H1 (cell line): Measurements from ENCODE around the gene TGFBR1. TPM values are rescaled to one million over a fixed set of nuclear protein-coding genes. Genes with fewer than 3 reads are reported as not detected.

Source experiments
- CTCF ChIA-PET: fragments of 300-600 bp; sonication (Branson Sonifier 250); formaldehyde crosslinking; loops from one replicate; lab custom pipeline; 2021; ENCODE audit not compliant: partially characterized antibody; lab: Charles Lee
- POLR2A ChIA-PET: fragments of 300-600 bp; sonication (Branson Sonifier 250); formaldehyde crosslinking; loops from one replicate; lab custom pipeline; 2021; ENCODE audit warnings: inconsistent platforms; ENCODE audit not compliant: partially characterized antibody; lab: Charles Lee
- DNase-seq, 2 experiments: peaks; one replicate each; pipeline versions ENCODE4 v3.0.0 to v3.0.0-alpha.2; 2010 to 2022; ENCODE audit warnings: low spot score in 2 of 2, low read depth in 1 of 2, mixed read lengths in 1 of 2
- FAIRE-seq: peaks from 2 replicates; lab custom pipeline; 2011; peaks lifted over from hg19 to GRCh38; lab: Jason Lieb, UNC
- H2AFZ ChIP-seq: 2 replicates; pipeline ENCODE4 v1.8.1; 2012; ENCODE audit warnings: low read length, inconsistent platforms
- H2AK5ac ChIP-seq: 2 replicates; pipeline ENCODE4 v1.6.1; 2013; ENCODE audit warnings: low read depth, low read length
- H2BK120ac ChIP-seq: replicated peaks from 2 replicates; pipeline ENCODE3; 2013; ENCODE audit warnings: low read depth, low read length, inconsistent platforms
- H2BK12ac ChIP-seq: 2 replicates; pipeline ENCODE4 v1.6.1; 2013; ENCODE audit warnings: low read depth, low read length
- H2BK15ac ChIP-seq: 2 replicates; pipeline ENCODE4 v1.6.1; 2013; ENCODE audit warnings: low read length
- H2BK20ac ChIP-seq: 2 replicates; pipeline ENCODE4 v1.6.1; 2013; ENCODE audit warnings: low read length
- H2BK5ac ChIP-seq: 2 replicates; pipeline ENCODE4 v1.6.1; 2013; ENCODE audit warnings: low read depth, low read length
- H3K14ac ChIP-seq: 2 replicates; pipeline ENCODE4 v1.6.1; 2013; ENCODE audit warnings: inconsistent platforms; ENCODE audit not compliant: insufficient read length
- H3K18ac ChIP-seq: 2 replicates; pipeline ENCODE4 v1.6.1; 2013; ENCODE audit warnings: low read length; ENCODE audit errors: extremely low read depth
- H3K23ac ChIP-seq: 2 replicates; pipeline ENCODE4 v1.6.1; 2013; ENCODE audit warnings: inconsistent platforms; ENCODE audit not compliant: insufficient read length
- H3K23me2 ChIP-seq: 2 replicates; pipeline ENCODE4 v1.6.1; 2013; ENCODE audit warnings: low read depth, low read length
- H3K27ac ChIP-seq: 2 replicates; pipeline ENCODE4 v1.6.1; 2011; ENCODE audit warnings: low read depth, low read length, inconsistent platforms
- H3K27me3 ChIP-seq, 4 experiments: replicated peaks in 1 of 4; 1 replicate in 1 of 4; 2 replicates in 3 of 4; pipeline versions ENCODE4 v1.6.1 to v1.8.1; 2011 to 2013; ENCODE audit warnings: low read length in 3 of 4, mild to moderate bottlenecking in 3 of 4, inconsistent platforms in 2 of 4, mixed read lengths in 2 of 4, moderate library complexity in 1 of 4; ENCODE audit not compliant: control insufficient read depth in 3 of 4, insufficient read depth in 3 of 4; ENCODE audit errors: extremely low read depth in 1 of 4
- H3K36me3 ChIP-seq, 4 experiments: 2 replicates each; pipeline versions ENCODE4 v1.6.1 to v1.8.1; 2011 to 2013; ENCODE audit warnings: mild to moderate bottlenecking in 4 of 4, low read length in 3 of 4, moderate library complexity in 2 of 4, control low read depth in 1 of 4, inconsistent platforms in 1 of 4; ENCODE audit not compliant: insufficient read depth in 4 of 4, control insufficient read depth in 2 of 4
- H3K4ac ChIP-seq: replicated peaks from 2 replicates; pipeline ENCODE3; 2013; ENCODE audit warnings: low read length, low read depth, mixed read lengths, inconsistent platforms; ENCODE audit not compliant: insufficient read length
- H3K4me1 ChIP-seq, 4 experiments: replicated peaks in 1 of 4; 1 replicate in 1 of 4; 2 replicates in 3 of 4; pipeline versions ENCODE4 v1.6.1 to v1.8.1; 2011 to 2013; ENCODE audit warnings: low read length in 3 of 4, inconsistent platforms in 2 of 4, mixed read lengths in 1 of 4; ENCODE audit not compliant: insufficient read depth in 4 of 4, control insufficient read depth in 3 of 4
- H3K4me2 ChIP-seq, 2 experiments: 2 replicates each; pipeline versions ENCODE4 v1.6.1 to v1.8.1; 2011 to 2013; ENCODE audit warnings: low read depth in 2 of 2, low read length in 2 of 2, control low read depth in 1 of 2, inconsistent platforms in 1 of 2, mild to moderate bottlenecking in 1 of 2; ENCODE audit not compliant: insufficient read depth in 1 of 2
- H3K4me3 ChIP-seq, 4 experiments: fragments of 200-600, 300-600 bp in 1 of 4; sonication (generic), shearing (Covaris generic), sonication (Bioruptor Twin) in 1 of 4; 2 replicates each; pipeline versions ENCODE4 v1.5.1 to v1.8.1; 2011 to 2016; ENCODE audit warnings: low read length in 4 of 4, low read depth in 3 of 4, control low read depth in 2 of 4, inconsistent platforms in 2 of 4, mild to moderate bottlenecking in 2 of 4, mixed read lengths in 1 of 4, moderate library complexity in 1 of 4; ENCODE audit not compliant: insufficient read depth in 2 of 4; ENCODE audit errors: extremely low read depth in 1 of 4
- H3K56ac ChIP-seq: replicated peaks from 2 replicates; pipeline ENCODE3; 2013; ENCODE audit warnings: low read depth, mild to moderate bottlenecking, mixed read lengths, low read length, inconsistent platforms; ENCODE audit not compliant: insufficient read length
- H3K79me1 ChIP-seq: 2 replicates; pipeline ENCODE4 v1.6.1; 2013; ENCODE audit warnings: low read depth, low read length, control low read depth
- H3K79me2 ChIP-seq, 2 experiments: 2 replicates each; pipeline versions ENCODE4 v1.6.1 to v1.8.1; 2012 to 2013; ENCODE audit warnings: low read length in 2 of 2, mild to moderate bottlenecking in 2 of 2, inconsistent platforms in 1 of 2; ENCODE audit not compliant: insufficient read depth in 2 of 2, control insufficient read depth in 1 of 2
- H3K9ac ChIP-seq, 4 experiments: replicated peaks in 1 of 4; 1 replicate in 1 of 4; 2 replicates in 3 of 4; pipeline versions ENCODE4 v1.6.1 to v1.8.1; 2011 to 2013; ENCODE audit warnings: low read depth in 3 of 4, low read length in 3 of 4, control low read depth in 2 of 4, mild to moderate bottlenecking in 2 of 4, moderate library complexity in 2 of 4, inconsistent platforms in 1 of 4; ENCODE audit errors: extremely low read depth in 1 of 4
- H3K9me3 ChIP-seq, 2 experiments: 2 replicates each; pipeline versions ENCODE4 v1.6.1 to v1.8.1; 2012 to 2013; ENCODE audit warnings: mild to moderate bottlenecking in 2 of 2, moderate library complexity in 2 of 2, control low read depth in 1 of 2, inconsistent platforms in 1 of 2, low read depth in 1 of 2, low read length in 1 of 2, mixed read lengths in 1 of 2; ENCODE audit not compliant: insufficient read depth in 2 of 2
- H4K20me1 ChIP-seq, 2 experiments: replicated peaks in 1 of 2; 2 replicates each; pipeline versions ENCODE3 to v1.8.1; 2011 to 2013; ENCODE audit warnings: inconsistent platforms in 2 of 2, low read length in 2 of 2, mild to moderate bottlenecking in 1 of 2; ENCODE audit not compliant: insufficient read depth in 2 of 2, control insufficient read depth in 1 of 2
- H4K5ac ChIP-seq: 2 replicates; pipeline ENCODE4 v1.6.1; 2013; ENCODE audit warnings: low read length, low read depth, mixed read lengths, inconsistent platforms; ENCODE audit not compliant: insufficient read length
- H4K8ac ChIP-seq: 2 replicates; pipeline ENCODE4 v1.8.0; 2013; ENCODE audit warnings: mild to moderate bottlenecking, moderate library complexity, low read length, inconsistent platforms; ENCODE audit not compliant: insufficient read depth; ENCODE audit errors: extremely low read depth
- H4K91ac ChIP-seq: replicated peaks from 2 replicates; pipeline ENCODE3; 2013; ENCODE audit warnings: low read length, mixed read lengths, inconsistent platforms; ENCODE audit not compliant: insufficient read length
- ATF3 ChIP-seq: IDR thresholded peaks from 2 replicates; pipeline ENCODE4 v1.6.1; 2011; ENCODE audit warnings: low read depth, mild to moderate bottlenecking, low read length; ENCODE audit not compliant: insufficient read depth
- CTBP2 ChIP-seq: IDR thresholded peaks from 2 replicates; pipeline ENCODE4 v1.7.0; 2011; ENCODE audit warnings: borderline replicate concordance, mild to moderate bottlenecking, moderate library complexity, mixed read lengths, low read length; ENCODE audit not compliant: insufficient read depth, insufficient read length
- CTCF ChIP-seq, 3 experiments: IDR thresholded peaks; 1 replicate in 2 of 3; 2 replicates in 1 of 3; pipeline versions ENCODE4 v1.5.1 to v1.6.1; 2011; ENCODE audit warnings: low read length in 3 of 3, mild to moderate bottlenecking in 3 of 3, inconsistent platforms in 2 of 3, low read depth in 1 of 3, moderate library complexity in 1 of 3; ENCODE audit not compliant: insufficient read depth in 1 of 3; ENCODE audit errors: control extremely low read depth in 1 of 3
- FOSL1 ChIP-seq: IDR thresholded peaks from 2 replicates; pipeline ENCODE4 v1.6.1; 2011; ENCODE audit warnings: mild to moderate bottlenecking, low read depth, low read length, moderate library complexity; ENCODE audit not compliant: insufficient read depth
- MAX ChIP-seq: IDR thresholded peaks from 2 replicates; pipeline ENCODE4 v1.6.1; 2012; ENCODE audit warnings: inconsistent platforms
- SP2 ChIP-seq: IDR thresholded peaks from 2 replicates; pipeline ENCODE4 v1.6.1; 2012; ENCODE audit warnings: mild to moderate bottlenecking, low read length, inconsistent platforms
- SRF ChIP-seq: IDR thresholded peaks from 2 replicates; pipeline ENCODE4 v1.6.1; 2011; ENCODE audit warnings: mild to moderate bottlenecking, low read depth, low read length, moderate library complexity
- TAF7 ChIP-seq: optimal IDR thresholded peaks from 2 replicates; pipeline ENCODE3; 2011; ENCODE audit warnings: low read depth, mild to moderate bottlenecking, inconsistent platforms, low read length, moderate library complexity, borderline replicate concordance
- YY1 ChIP-seq: IDR thresholded peaks from 2 replicates; pipeline ENCODE4 v1.6.1; 2011; ENCODE audit warnings: low read depth, mild to moderate bottlenecking, low read length
- WGBS, 2 experiments: shearing (Covaris generic) in 1 of 2; methylation state at CpG; one replicate each; pipeline versions ENCODE4 v1.1.6 to v1.1.7; 2013 to 2015; ENCODE audit warnings: low lambda C conversion rate in 2 of 2, mixed read lengths in 2 of 2, inconsistent platforms in 1 of 2, low coverage in 1 of 2, missing lambda C conversion rate in 1 of 2; ENCODE audit not compliant: insufficient replicate concordance in 2 of 2, insufficient coverage in 1 of 2, insufficient read length in 1 of 2; ENCODE audit errors: extremely low coverage in 1 of 2, missing lambda C conversion rate in 1 of 2; 5-methylcytosine and 5-hydroxymethylcytosine counted together
- polyA plus RNA-seq, 7 experiments: library from polyadenylated mRNA; depleted of rRNA in 3 of 7; stranded (reverse) in 5 of 7; unstranded in 2 of 7; fragments of >200 nt in 5 of 7; fragments of 200-250 nt in 2 of 7; gene quantifications; 1 replicate in 5 of 7; 2 replicates in 1 of 7; 4 replicates in 1 of 7; pipeline versions ENCODE4 v1.2.1 to v1.2.3, GENCODE V29; 2011 to 2013; ENCODE audit warnings: missing spikeins in 2 of 7, mixed read lengths in 2 of 7
- total RNA-seq: library from RNA; stranded (reverse); fragmentation: NEBNext Ultra II Directional; extraction: Animal tissue kit (Norgen Biotek cat#: 25700); gene quantifications from 2 replicates; pipeline ENCODE4 v1.2.1, GENCODE V29; 2021

The TGFBR1 gene
- total and polyA plus RNA-seq, 2 of the 8 experiments (the other 6 are each of a cell fraction or from before 2014, with no cell fraction given) = 16.8 to 52.4 TPM

- no peaks in the 10 kb centered on the region for H3K36me3 ChIP-seq
- H3K14ac ChIP-seq = no peak overlapping the region
- H2AK5ac ChIP-seq = no peak overlapping the region
- no peak overlapping the region for H2BK5ac ChIP-seq
- H3K27me3 ChIP-seq = peaks cover 0 to 1% (median 0%) of the 10 kb centered on the region in 4 experiments; a peak in 1 of 7 replicates
- ChIA-PET POLR2A (no interaction called here), CTCF (interaction anchor here (1.5 kb wide), 1 partner anchor 23 kb away, joined by 3 read pairs; no protein-coding TSS in a partner anchor)
- H3K79me2 ChIP-seq = no peaks in the 10 kb centered on the region
- no peak overlapping the region for H3K18ac ChIP-seq
- no peak overlapping the region for H3K4me2 ChIP-seq
- H2BK20ac ChIP-seq = no peak overlapping the region
- H2BK12ac ChIP-seq = no peak overlapping the region
- H3K9me3 ChIP-seq = no peaks in the 10 kb centered on the region; a peak in 1 of 4 replicates
- no peak overlapping the region for H4K8ac ChIP-seq
- FAIRE-seq (no peak), DNase-seq (no peak)
- H3K79me1 ChIP-seq = no peaks in the 10 kb centered on the region
- no peak overlapping the region for H2AFZ ChIP-seq
- H3K9ac ChIP-seq = no peak overlapping the region
- no peak overlapping the region for H3K4ac ChIP-seq
- H3K4me1 ChIP-seq = 0 out of 7 replicates have a peak, but pooled peaks cover 0 to 2% (median 0%) of the 10 kb centered on the region in 4 experiments
- H4K5ac ChIP-seq = no peak overlapping the region
- H2BK15ac ChIP-seq = no peak overlapping the region
- H3K56ac ChIP-seq = no peak overlapping the region
- no peak overlapping the region for H4K91ac ChIP-seq
- no peaks in the 10 kb centered on the region; the same call in 1 of the 2 replicates for H3K23me2 ChIP-seq
- no peaks in the 10 kb centered on the region for H4K20me1 ChIP-seq
- no peak overlapping the region for H3K27ac ChIP-seq
- no peak overlapping the region for H3K23ac ChIP-seq
- H3K4me3 ChIP-seq = no peak overlapping the region
- H2BK120ac ChIP-seq = no peak overlapping the region
- WGBS, 2 experiments = 86% methylated on average over 6 of the region's 6 CpGs; no CpG with 5 or more reads in 1 of the 2 experiments
- TF ChIP-seq CTCF (IDR thresholded peaks at IDR 0.05; ENCODE audit: control extremely low read depth in 1 of 3, insufficient read depth in 1 of 3, low read depth in 1 of 3, low read length in 3 of 3) (no peak), SRF (no peak), YY1 (no peak), TAF7 (no peak), ATF3 (no peak), MAX (no peak), FOSL1 (no peak), CTBP2 (no peak), SP2 (no peak)
Observed at GRCh38 chr9:99076483-99077171, 28.3 kb upstream of the TGFBR1 start.
